HepG2 (cell line): Measurements from ENCODE around the gene GUK1. TPM values are rescaled to one million over a fixed set of nuclear protein-coding genes. Genes with fewer than 3 reads are reported as not detected.
A peak's percentile ranks its signal among the peaks of the same experiment; 100 is the strongest.

Experiments used
- CCDC6 ChIP-seq: sonication (generic); formaldehyde crosslinking; IDR thresholded peaks from 2 replicates; pipeline ENCODE4 v1.8.1; 2022; ENCODE audit warnings: mild to moderate bottlenecking, missing genetic modification reagents, moderate library complexity
- ERF ChIP-seq: IDR thresholded peaks from 2 replicates; pipeline ENCODE4 v1.6.1; 2018; ENCODE audit warnings: missing biosample characterization, missing genetic modification reagents
- FLYWCH1 ChIP-seq: sonication (generic); formaldehyde crosslinking; IDR thresholded peaks from 2 replicates; pipeline ENCODE4 v1.8.1; 2023; ENCODE audit warnings: mild to moderate bottlenecking, missing genetic modification reagents
- FOXA1 ChIP-seq, 2 experiments: fragments of 450-650 bp in 1 of 2; sonication (generic) in 1 of 2; formaldehyde crosslinking in 1 of 2; IDR thresholded peaks; 2 replicates each; pipeline versions ENCODE4 v1.4.0 to v1.6.1; 2016 to 2020; ENCODE audit warnings: missing genetic modification reagents in 1 of 2
- FOXC1 ChIP-seq: sonication (generic); formaldehyde crosslinking; IDR thresholded peaks from 2 replicates; pipeline ENCODE4 v1.8.0; 2022; ENCODE audit warnings: mild to moderate bottlenecking, missing genetic modification reagents, borderline replicate concordance
- HDAC6 ChIP-seq: fragments of 200-600 bp; sonication (generic); IDR thresholded peaks from 2 replicates; pipeline ENCODE4 v1.7.0; 2017; ENCODE audit warnings: mild to moderate bottlenecking, antibody characterized with exemption, low read length, low read depth
- HMG20A ChIP-seq: IDR thresholded peaks from 2 replicates; pipeline ENCODE4 v1.6.1; 2016; ENCODE audit warnings: borderline replicate concordance
- IRX3 ChIP-seq: sonication (generic); formaldehyde crosslinking; IDR thresholded peaks from 2 replicates; pipeline ENCODE4 v1.8.1; 2023; ENCODE audit warnings: mild to moderate bottlenecking, low read depth, missing genetic modification reagents, borderline replicate concordance
- JARID2 ChIP-seq: sonication (generic); formaldehyde crosslinking; IDR thresholded peaks from 2 replicates; pipeline ENCODE4 v1.8.1; 2023; ENCODE audit warnings: missing genetic modification reagents, inconsistent platforms; ENCODE audit not compliant: insufficient replicate concordance
- NFYB ChIP-seq: sonication (generic); formaldehyde crosslinking; IDR thresholded peaks from 2 replicates; pipeline ENCODE4 v1.4.0; 2020; ENCODE audit warnings: missing genetic modification reagents
- PLRG1 ChIP-seq: fragments of 450-650 bp; conservative IDR thresholded peaks from 2 replicates; pipeline ENCODE4 v1.6.1; 2016
- SIX1 ChIP-seq: sonication (generic); formaldehyde crosslinking; IDR thresholded peaks from 2 replicates; pipeline ENCODE4 v1.4.0; 2020; ENCODE audit warnings: missing genetic modification reagents, borderline replicate concordance
- TAF1 ChIP-seq: sonication (generic); formaldehyde crosslinking; IDR thresholded peaks from 2 replicates; pipeline ENCODE4 v1.4.0; 2020; ENCODE audit warnings: missing genetic modification reagents
- XBP1 ChIP-seq: sonication (generic); formaldehyde crosslinking; IDR thresholded peaks from 2 replicates; pipeline ENCODE4 v1.5.0; 2020; ENCODE audit warnings: missing genetic modification reagents
- ZNF138 ChIP-seq: sonication (generic); formaldehyde crosslinking; IDR thresholded peaks from 2 replicates; pipeline ENCODE4 v1.5.0; 2020; ENCODE audit warnings: mild to moderate bottlenecking, low read depth, missing genetic modification reagents
- ZNF33A ChIP-seq: sonication (generic); formaldehyde crosslinking; IDR thresholded peaks from 2 replicates; pipeline ENCODE4 v1.5.1; 2020; ENCODE audit warnings: missing genetic modification reagents, mild to moderate bottlenecking, moderate library complexity, borderline replicate concordance
- ZNF558 ChIP-seq: sonication (generic); formaldehyde crosslinking; IDR thresholded peaks from 2 replicates; pipeline ENCODE4 v1.9.0; 2022; ENCODE audit warnings: mild to moderate bottlenecking, missing genetic modification reagents, borderline replicate concordance
- ZNF598 ChIP-seq: sonication (generic); formaldehyde crosslinking; IDR thresholded peaks from 2 replicates; pipeline ENCODE4 v1.5.1; 2020; ENCODE audit warnings: mild to moderate bottlenecking, missing genetic modification reagents, borderline replicate concordance
- polyA plus RNA-seq, 8 experiments: library from polyadenylated mRNA; depleted of rRNA in 3 of 8; stranded (reverse) in 7 of 8; unstranded in 1 of 8; fragments of >200 nt; fragmentation: Illumina TruSeq in 4 of 8; extraction: Trizol in 4 of 8; gene quantifications; 2 replicates each; pipeline versions ENCODE4 v1.2.1 to v1.2.3, GENCODE V29; 2011 to 2016; ENCODE audit warnings: low read depth in 4 of 8, missing spikeins in 1 of 8, mixed read lengths in 1 of 8; ENCODE audit not compliant: insufficient read depth in 1 of 8
- total RNA-seq, 5 experiments: library from RNA; depleted of rRNA; stranded (reverse); fragments of >200 nt; fragmentation: Illumina TruSeq; extraction: Trizol; gene quantifications; 2 replicates each; pipeline ENCODE4 v1.2.3, GENCODE V29; 2016; ENCODE audit warnings: low read depth in 1 of 5
- TF ChIP-seq, protein P1 (sequence below): sonication (generic); formaldehyde crosslinking; IDR thresholded peaks from 2 replicates; pipeline ENCODE4 v1.8.0; 2022; ENCODE audit warnings: mild to moderate bottlenecking, missing genetic modification reagents, moderate library complexity
- TF ChIP-seq, protein P2 (sequence below): sonication (generic); formaldehyde crosslinking; IDR thresholded peaks from 2 replicates; pipeline ENCODE4 v1.4.0; 2020; ENCODE audit warnings: missing genetic modification reagents
- TF ChIP-seq, protein P3 (sequence below): sonication (generic); formaldehyde crosslinking; IDR thresholded peaks from 2 replicates; pipeline ENCODE4 v1.5.0; 2020; ENCODE audit warnings: mild to moderate bottlenecking, missing genetic modification reagents
- TF ChIP-seq, protein P4 (sequence below): sonication (generic); formaldehyde crosslinking; IDR thresholded peaks from 2 replicates; pipeline ENCODE4 v1.9.0; 2022; ENCODE audit warnings: low read depth, missing genetic modification reagents

The GUK1 gene
- total and polyA plus RNA-seq, 2 of the 13 experiments (the other 11 are each of a cell fraction or from before 2014, with no cell fraction given), result 116 to 154 TPM

DNA sequence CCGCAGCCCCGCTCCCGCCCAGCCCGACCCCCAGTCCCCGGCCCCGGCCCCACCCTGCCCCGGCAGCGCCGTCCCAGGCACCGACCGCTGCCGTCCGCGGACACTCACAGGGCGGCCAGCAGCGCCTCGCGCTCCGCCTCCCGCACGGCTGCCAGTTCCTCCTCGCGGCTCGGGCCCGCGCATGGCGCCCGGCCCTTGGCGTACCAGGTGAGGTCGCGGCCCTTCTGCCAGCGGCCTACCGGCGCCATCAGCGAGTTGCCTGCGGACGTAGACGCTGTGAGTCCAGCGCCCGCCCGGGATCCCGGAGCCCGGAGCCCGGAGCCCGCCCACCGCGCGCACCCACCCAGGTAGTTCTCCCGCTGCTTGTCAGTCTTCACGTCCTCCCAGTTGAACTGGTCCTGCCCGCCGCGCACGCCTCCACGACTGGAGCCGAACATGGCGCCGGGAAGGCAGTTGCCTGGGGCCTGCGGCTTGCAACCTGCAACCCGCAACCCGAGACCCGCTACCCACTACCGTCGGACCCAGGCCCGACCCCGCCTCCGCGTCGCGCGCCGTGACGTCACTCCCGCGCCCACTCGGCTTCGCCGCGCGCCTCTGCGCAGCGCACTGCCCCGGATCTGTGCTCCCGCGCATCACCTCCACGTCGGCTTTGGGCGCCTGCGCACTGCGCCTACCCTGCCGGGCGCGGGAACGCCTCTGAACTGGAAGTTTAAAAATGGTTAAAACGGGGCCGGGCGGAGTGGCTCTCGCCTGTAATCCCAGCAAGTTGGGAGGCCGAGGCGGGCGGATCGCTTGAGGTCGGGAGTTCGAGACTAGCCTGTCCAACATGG, 37.1 kb upstream of the GUK1 start, which contains the start of gene C1orf35 (continued):
- TF ChIP-seq, protein P1, sequence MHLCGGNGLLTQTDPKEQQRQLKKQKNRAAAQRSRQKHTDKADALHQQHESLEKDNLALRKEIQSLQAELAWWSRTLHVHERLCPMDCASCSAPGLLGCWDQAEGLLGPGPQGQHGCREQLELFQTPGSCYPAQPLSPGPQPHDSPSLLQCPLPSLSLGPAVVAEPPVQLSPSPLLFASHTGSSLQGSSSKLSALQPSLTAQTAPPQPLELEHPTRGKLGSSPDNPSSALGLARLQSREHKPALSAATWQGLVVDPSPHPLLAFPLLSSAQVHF (CRISPR knock-in tag), result peak; percentile 88; the same call in 1 of the 2 replicates
- TF ChIP-seq CCDC6, result peak; percentile 89
- TF ChIP-seq HDAC6, result no peak
- peak; percentile 76 for TF ChIP-seq JARID2 (CRISPR knock-in tag)
- TF ChIP-seq FOXC1 (CRISPR knock-in tag), result peak; percentile 91
- no peak for TF ChIP-seq PLRG1
- no peak for TF ChIP-seq HMG20A
- no peak for TF ChIP-seq FOXA1 (IDR thresholded peaks at IDR 0.05)
- TF ChIP-seq FOXA1 (CRISPR knock-in tag; IDR thresholded peaks at IDR 0.05), result peak; percentile 24; the same call in 1 of the 2 replicates
- TF ChIP-seq ZNF138 (CRISPR knock-in tag), result 0 out of 2 replicates have a peak, but pooled peaks have one; percentile 53
- peak; percentile 57; the same call in 1 of the 2 replicates for TF ChIP-seq ZNF598
- TF ChIP-seq FLYWCH1 (CRISPR knock-in tag), result 0 out of 2 replicates have a peak, but pooled peaks have one; percentile 64
- TF ChIP-seq, protein P2, sequence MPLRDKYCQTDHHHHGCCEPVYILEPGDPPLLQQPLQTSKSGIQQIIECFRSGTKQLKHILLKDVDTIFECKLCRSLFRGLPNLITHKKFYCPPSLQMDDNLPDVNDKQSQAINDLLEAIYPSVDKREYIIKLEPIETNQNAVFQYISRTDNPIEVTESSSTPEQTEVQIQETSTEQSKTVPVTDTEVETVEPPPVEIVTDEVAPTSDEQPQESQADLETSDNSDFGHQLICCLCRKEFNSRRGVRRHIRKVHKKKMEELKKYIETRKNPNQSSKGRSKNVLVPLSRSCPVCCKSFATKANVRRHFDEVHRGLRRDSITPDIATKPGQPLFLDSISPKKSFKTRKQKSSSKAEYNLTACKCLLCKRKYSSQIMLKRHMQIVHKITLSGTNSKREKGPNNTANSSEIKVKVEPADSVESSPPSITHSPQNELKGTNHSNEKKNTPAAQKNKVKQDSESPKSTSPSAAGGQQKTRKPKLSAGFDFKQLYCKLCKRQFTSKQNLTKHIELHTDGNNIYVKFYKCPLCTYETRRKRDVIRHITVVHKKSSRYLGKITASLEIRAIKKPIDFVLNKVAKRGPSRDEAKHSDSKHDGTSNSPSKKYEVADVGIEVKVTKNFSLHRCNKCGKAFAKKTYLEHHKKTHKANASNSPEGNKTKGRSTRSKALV (CRISPR knock-in tag), result peak; percentile 96
- TF ChIP-seq ZNF33A (CRISPR knock-in tag), result no peak
- TF ChIP-seq IRX3, result no peak
- TF ChIP-seq, protein P3, sequence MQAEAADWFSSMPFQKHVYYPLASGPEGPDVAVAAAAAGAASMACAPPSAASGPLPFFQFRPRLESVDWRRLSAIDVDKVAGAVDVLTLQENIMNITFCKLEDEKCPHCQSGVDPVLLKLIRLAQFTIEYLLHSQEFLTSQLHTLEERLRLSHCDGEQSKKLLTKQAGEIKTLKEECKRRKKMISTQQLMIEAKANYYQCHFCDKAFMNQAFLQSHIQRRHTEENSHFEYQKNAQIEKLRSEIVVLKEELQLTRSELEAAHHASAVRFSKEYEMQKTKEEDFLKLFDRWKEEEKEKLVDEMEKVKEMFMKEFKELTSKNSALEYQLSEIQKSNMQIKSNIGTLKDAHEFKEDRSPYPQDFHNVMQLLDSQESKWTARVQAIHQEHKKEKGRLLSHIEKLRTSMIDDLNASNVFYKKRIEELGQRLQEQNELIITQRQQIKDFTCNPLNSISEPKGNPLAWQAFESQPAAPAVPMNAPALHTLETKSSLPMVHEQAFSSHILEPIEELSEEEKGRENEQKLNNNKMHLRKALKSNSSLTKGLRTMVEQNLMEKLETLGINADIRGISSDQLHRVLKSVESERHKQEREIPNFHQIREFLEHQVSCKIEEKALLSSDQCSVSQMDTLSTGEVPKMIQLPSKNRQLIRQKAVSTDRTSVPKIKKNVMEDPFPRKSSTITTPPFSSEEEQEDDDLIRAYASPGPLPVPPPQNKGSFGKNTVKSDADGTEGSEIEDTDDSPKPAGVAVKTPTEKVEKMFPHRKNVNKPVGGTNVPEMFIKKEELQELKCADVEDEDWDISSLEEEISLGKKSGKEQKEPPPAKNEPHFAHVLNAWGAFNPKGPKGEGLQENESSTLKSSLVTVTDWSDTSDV (CRISPR knock-in tag), result peak; percentile 87; the same call in 1 of the 2 replicates
- peak; percentile 55 for TF ChIP-seq NFYB (CRISPR knock-in tag)
- no peak for TF ChIP-seq SIX1 (CRISPR knock-in tag)
- peak; percentile 86 for TF ChIP-seq ERF (CRISPR knock-in tag)
- TF ChIP-seq XBP1 (CRISPR knock-in tag), result 0 out of 2 replicates have a peak, but pooled peaks have one; percentile 26
- TF ChIP-seq TAF1, result peak; percentile 92
- TF ChIP-seq, protein P4, sequence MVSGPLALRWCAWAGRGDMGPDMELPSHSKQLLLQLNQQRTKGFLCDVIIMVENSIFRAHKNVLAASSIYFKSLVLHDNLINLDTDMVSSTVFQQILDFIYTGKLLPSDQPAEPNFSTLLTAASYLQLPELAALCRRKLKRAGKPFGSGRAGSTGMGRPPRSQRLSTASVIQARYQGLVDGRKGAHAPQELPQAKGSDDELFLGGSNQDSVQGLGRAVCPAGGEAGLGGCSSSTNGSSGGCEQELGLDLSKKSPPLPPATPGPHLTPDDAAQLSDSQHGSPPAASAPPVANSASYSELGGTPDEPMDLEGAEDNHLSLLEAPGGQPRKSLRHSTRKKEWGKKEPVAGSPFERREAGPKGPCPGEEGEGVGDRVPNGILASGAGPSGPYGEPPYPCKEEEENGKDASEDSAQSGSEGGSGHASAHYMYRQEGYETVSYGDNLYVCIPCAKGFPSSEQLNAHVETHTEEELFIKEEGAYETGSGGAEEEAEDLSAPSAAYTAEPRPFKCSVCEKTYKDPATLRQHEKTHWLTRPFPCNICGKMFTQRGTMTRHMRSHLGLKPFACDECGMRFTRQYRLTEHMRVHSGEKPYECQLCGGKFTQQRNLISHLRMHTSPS (CRISPR knock-in tag), result no peak
- TF ChIP-seq ZNF558, result peak; percentile 56; the same call in 1 of the 2 replicates
